Hepatic stellate cell (primary cell): ENCODE data around the gene RNF182.
"Not testable (repeated sequence)": the region's sequence is repeated elsewhere in the genome, so short reads cannot be mapped to it uniquely, and the experiment has no call there.

Experiments used
- DNase-seq: peaks from one replicate; pipeline ENCODE4 v3.0.0; 2011; ENCODE audit warnings: low spot score

Gene RNF182, protein sequence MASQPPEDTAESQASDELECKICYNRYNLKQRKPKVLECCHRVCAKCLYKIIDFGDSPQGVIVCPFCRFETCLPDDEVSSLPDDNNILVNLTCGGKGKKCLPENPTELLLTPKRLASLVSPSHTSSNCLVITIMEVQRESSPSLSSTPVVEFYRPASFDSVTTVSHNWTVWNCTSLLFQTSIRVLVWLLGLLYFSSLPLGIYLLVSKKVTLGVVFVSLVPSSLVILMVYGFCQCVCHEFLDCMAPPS

DNA sequence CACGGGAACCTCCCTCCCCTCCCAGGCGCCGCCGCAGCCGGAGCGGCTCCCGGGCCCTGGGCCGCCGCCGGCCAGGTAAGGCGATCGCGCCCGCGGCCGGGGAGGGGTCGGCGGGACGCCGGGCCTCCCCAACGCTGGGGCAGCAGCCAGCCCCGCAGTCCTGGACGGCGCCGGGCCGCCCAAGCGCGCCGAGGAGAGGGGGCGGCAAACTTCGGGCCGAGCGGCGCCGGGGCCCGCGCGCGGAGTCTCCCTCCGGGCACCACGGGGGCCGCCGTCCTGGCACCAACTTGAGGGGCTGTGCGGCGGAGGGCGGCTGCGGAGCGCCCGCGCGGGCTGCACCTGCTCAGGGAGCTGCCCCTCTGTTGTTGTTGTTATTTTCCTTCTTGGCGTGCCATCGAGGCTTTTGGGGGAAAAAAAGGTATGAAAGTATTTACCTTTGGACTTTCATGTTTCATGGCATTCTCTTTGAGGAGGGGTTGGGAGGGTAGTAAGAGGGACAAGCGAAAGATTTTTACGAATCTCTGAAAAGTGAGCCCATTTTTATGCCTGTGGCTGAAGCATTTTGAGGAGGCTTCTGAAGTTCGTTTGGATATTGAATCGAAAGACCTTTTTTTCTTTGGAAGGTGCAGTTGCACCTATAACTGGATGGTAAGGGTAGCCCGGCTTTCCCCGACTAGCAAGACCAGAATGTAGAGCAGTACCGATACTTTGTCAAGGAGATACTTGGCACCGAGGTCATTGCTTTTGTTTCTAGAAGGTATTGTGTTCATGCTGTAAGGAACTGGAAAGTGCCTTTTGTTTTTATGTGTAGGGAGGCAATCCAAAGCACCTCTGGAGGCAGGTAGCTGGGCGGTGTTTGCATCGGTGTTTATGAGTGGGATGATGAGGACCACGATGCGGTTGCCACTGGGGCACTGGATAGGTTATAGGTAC, at the start of gene RNF182:
RNF182 (plus strand) TSS at position 4 of the 933 bp plus-strand sequence. CDS start 52,168 bp downstream, outside the sequence.
- DNase-seq, result peak; percentile 51

DNA sequence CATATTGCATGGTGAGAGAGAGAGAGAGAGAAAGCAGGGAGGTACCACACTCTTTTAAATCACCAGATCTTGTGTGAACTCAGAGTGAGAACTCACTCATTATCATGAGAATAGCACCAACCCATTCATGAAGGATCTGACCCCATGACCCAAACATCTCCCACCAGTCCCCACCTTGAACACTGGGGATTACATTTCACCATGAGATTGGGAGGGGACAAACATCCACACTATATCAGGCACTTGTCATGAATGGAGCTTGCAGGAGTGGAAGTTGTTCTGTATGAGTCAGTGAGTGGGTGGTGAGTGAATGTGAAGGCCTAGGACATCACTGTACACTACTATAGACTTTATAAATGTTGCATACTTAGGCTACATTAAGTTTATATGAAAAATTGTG, 47.7 kb upstream of the RNF182 start:
- DNase-seq, result no peak

DNA sequence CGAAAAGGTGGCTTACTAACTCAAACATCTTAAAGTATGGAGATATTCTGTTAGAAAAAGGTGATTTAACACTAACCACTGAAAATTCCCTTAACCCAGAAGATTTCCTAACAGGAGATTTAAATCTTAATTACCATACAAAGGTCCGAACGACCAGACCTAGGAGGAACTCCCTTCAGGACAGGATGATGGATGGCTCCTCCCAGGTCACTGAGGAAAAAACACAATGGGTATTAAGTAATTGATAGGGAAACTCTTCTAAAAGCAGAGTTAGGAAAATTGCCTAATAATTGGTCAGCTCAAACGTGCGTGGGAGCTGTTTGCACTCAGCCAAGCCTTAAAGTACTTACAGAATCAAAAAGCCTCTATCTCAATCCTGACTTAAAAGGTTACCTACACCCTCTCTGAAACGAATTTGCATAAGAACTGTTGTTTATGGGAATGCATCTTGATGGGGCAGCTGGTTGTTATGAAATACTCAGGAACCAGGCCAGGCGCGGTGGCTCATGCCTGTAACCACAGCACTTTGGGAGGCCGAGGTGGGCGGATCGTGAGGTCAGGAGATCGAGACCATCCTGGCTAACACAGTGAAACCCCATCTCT, 44.6 kb upstream of the RNF182 start:
- DNase-seq, result not testable (repeated sequence)

DNA sequence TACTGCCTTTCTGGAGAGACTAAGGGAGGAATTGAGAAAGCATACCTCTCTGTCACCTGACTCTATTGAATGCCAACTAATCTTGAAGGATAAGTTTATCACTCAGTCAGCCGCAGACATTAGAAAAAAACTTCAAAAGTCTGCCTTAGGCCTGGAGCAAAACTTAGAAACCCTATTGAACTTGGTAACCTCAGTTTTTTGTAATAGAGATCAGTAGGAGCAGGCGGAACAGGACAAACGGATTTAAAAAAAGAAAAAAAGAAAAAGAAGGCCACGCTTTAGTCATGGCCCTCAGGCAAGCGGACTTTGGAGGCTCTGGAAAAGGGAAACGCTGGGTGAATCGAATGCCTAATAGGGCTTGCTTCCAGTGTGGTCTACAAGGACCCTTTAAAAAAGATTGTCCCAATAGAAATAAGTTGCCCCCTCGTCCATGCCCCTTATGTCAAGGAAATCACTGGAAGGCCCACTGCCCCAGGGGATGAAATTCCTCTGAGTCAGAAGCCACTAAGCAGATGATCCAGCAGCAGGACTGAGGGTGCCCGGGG, 43.1 kb upstream of the RNF182 start:
- no peak for DNase-seq

DNA sequence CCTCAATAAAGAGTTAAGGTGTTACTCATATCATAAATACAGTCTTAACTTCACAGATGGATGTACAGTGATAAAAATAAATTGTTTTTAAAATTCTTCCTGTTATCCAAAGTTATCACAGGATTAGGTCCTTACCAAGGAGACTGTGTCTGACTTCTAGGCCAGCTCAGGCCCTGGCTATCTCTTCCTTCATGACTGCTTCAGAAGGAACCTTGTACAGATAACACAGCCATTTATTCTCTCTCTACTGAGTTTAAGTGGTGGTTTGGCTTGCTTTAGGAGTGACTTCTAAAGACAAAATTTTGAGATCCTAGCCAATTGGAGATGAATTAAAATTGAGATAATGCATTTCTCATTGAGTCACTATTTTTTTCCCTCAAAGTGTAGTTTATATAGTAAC, 40.8 kb upstream of the RNF182 start:
- no peak for DNase-seq

DNA sequence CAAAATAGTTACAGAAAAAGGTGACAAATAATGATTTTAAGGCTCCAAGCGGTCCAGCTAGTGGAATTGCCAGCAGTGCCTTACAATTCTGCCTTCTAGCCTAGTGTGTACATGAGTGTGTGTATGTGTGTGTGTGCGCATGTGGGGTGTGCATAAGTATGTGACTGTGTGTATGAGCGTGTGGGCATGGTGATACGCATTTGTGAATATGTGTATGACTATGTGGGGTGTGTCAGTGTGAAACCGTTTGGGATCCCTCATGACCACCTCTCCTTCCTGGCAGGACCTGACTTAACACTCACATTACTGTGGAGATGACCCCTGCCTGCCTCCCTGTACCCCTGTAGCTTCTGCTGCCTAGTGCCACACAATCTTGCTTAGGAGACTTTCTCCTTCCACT, 40.4 kb upstream of the RNF182 start:
- no peak for DNase-seq

DNA sequence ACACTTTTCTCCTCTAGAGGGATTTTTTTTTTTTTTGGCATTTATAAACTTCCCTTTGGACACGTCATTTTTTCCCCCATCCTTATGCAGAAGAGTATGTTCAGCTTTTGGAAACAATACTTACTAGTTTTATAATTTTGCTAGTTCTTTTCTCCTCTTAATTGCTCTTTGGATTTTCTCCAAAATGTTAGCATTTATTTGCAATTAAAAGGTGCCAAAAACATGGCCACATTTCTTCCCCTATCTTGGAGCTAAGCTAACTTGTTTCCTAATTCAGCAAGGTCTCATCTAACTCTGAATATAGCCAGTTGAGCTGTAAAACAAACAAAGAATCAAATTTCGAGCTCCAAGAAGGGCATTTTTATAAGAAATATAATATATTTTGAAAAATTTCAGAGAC, 39.2 kb upstream of the RNF182 start:
- DNase-seq, result no peak

DNA sequence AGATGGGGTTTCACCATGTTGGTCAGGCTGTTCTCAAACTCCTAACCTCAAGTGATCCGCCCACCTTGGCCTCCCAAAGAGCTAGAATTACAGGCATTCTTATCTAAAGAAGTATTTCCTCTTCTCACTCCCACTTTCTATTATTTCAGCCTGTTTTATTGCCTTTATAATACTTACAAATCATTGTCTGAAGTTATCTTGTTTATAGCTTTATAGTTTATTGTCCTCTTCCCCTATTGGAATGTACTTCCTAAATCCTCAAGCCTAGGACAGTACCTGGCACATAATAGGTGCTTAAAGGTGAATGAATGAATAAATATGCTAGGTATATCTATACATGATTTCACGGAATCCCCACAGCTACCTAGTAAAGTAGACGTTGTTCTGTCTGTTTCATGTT, 37.8 kb upstream of the RNF182 start:
- no peak for DNase-seq

DNA sequence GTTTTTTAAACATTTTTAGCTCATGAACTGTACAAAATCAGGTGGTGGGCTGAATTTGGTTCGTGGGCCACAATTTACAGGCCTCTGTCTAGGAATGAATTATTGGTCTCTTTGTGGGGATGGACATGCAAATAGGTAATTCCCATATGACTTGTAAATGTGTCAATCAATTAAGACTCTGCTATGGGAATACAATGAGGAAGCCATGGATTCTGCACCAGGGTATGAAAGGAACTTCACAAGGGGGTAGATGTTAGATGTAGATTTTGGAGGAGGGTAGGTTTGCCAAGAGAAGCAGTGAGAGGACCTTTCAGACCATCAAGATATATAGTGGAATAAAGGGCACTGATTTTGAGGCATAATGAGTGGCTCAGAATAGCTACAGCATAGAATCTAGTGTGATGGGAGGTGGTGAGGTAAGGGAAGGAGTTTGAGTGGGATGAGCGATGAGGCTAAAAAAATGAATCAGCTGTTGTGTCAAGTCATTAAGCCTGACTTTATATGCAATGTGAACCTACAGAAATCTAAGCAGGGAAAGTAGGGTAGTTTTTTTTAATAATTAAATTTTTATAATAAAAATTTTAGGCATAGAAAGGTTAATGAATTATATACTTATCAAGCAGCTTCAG, 32.6 kb upstream of the RNF182 start:
- no peak for DNase-seq

DNA sequence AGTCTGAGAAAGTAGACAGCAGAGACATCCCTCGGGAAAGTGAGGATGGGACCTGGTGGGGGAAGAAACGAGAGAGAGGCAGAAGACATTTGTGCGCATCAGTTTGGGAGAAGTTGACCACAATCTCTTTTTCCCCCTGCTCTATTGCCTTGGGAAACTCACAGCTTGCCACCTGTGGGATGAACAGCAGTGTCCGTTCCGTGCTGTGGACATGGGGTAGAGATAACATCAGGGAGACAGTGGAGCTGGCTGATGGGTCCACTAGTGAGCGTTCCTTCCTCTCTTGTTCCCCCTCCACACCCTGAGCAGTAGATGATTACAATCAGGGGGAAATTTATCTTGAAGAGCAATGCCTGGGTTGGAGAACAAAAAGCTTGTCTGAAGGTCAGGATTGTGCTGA, 21.8 kb upstream of the RNF182 start:
- no peak for DNase-seq

DNA sequence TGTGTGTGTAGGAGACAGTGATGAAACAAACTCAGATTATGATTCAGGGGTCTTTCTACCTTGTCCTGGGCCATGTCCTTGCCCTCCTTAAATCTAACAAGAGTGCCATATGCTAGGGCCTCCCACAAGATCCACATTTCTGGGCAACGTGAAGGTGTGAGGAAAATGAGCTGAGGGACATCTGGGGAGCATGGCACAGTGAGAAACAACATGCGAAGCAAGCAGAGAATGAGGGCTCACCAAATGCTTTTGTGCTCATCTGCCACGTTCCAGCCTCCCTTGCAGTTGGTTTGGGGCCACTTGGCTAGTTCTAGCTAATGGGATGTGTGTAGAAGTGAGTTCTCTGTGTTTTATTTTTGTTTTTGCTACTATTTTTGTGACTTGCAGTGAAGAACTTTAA, 21.4 kb upstream of the RNF182 start:
- DNase-seq, result no peak

DNA sequence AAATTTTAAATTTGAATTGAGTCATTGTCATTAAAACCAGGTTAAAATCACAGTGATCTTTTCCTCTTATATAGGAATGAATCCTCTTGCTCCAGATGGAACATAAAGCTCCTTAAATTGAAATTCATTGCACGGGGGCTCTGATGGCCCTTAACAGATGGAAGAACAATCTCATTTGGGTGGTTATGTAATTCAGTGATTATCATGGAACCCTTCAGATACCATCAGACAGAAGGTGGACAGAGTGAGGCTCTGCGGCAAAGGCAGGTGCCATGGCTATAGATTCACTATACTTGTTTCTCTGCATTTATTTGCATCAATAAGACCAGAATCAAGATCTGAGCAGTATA, 17.8 kb upstream of the RNF182 start:
- no peak for DNase-seq

DNA sequence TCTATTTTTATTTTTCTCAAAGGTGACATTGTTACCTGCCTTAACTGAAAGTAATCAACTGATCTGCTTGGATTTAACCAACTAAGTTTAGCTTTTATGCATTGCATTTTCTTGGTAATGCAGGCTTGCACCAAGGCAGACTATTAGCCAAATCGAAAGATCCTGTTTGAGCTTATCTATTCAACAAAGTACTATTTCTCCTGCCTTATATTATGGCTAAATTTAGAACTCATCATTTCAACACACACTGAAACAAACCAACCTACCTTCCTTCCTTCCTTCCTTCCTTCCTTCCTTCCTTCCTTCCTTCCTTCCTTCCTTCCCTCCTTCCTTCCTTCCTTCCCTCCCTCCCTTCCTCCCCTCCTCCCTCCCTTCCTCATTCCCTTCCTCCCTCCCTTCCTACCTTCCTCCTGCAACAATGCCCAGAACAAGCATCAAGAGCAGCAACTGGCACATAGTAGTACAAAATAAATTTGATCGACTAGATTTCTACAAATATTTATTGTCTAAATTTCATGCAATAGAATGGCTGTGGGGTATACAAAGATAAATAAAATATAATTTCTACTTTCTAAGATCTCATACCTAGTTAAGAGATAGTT, 17.0 kb upstream of the RNF182 start:
- DNase-seq, result no peak

DNA sequence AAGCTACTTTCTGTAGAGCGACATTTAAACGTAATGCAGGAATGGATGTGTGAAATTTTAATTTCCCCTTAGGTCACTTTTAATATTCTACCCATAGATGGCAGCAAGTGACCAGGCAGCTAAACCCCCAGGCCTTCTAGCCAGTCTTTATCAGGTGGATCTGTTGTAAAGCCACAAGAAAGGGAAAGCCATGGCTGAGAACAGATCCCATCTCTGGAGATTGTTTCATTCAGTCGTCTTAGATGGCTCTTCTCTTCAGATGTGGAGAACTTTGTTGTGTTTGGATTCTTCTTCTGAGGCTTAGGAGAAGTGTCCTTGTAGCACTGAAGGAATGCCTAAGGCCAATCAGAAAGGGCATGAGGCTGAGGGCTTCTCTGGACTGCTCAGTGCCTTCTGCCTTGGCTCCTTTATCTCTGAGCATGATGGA, 15.8 kb upstream of the RNF182 start:
- DNase-seq, result peak; percentile 44

DNA sequence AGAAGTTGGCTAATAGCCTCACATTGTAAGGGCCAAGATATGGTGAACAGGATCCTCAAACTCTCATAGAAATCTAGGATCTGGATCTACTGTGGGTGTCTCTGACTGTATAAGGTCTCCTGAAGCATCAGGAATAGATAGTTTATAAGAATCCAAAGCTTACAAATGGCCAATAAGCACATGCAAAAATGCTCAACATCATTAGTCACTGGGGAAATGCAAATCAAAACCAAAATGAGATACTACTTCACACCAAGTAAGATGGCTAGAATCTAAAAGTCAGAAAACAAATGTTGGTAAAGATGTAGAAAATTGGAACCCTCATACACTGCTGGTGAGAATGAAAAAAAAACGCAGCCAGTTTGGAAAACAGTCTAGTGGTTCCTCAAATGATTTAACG, 14.3 kb upstream of the RNF182 start:
- DNase-seq, result no peak

DNA sequence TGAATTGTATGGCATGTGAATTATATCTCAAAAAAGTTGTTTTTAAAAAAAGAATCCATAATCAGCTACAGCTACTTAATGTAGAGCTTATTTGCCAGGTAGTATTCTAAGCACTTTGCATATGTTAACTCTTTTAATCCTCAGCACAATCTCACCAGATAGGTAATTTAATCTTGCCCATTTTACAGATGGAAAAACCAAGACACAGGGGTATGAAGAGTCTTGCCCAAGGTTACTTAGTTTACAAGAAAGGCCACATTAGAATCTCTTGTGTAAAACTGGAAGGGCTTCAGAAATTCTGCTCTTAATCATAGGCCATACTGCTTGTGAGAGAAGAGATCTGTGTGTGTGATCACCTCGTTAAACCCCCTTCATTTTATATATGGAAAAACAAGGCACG, 13.4 kb upstream of the RNF182 start:
- DNase-seq, result no peak

DNA sequence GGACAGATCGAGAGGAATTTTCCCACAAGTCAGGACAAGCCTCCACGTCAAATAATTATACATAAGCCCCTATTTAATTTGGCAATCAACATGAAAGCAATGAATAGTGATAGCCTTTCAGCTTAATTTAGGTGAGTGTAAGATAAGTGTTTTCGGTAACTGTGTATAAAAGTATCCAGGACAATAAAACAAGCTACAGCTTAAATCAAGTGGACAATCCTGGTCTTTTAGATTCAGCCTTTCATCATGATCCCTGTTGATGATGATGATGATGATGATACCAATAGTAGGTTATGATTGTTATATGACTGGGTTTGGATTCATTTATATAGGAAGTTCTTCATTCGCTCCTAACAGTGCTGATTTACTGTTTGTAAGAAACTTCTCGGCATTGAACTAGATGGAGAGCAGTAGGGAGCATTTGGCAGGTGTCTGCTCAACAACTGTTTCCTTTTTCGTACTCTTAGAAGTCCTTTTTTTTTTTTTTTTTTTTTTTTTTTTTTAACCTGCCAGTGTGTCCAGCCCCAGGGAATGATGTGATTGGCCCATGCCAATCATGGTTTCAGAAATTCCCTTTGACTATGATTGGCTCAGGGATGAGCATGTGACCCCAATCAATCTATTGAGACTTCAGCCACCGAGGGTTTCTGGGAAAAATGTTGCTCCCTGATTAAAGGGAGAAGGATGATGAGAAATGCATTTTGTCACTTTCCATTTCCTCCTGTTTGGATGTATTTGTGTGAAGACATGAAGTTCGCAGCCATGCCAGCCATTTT, 11.3 kb upstream of the RNF182 start:
- DNase-seq, result no peak

DNA sequence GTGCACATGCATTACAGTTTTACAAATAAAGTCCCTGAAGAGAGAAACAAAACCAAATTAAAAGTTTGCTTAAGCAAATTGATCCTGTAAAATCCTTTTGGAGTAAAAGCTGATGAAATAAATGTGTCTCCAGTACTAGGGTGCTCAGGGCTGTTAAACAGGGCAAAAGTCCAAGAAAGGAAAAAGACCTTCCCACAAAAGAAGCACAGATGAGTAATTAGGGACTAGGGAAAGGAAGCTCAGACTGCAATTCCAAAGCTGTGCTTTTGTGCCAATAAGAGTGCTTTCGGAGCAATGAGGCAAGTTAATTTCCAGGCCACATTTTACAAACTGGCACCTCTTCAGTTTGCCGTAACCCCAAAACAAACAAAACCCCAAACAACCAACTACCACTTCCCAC, 10.4 kb upstream of the RNF182 start:
- DNase-seq, result no peak

DNA sequence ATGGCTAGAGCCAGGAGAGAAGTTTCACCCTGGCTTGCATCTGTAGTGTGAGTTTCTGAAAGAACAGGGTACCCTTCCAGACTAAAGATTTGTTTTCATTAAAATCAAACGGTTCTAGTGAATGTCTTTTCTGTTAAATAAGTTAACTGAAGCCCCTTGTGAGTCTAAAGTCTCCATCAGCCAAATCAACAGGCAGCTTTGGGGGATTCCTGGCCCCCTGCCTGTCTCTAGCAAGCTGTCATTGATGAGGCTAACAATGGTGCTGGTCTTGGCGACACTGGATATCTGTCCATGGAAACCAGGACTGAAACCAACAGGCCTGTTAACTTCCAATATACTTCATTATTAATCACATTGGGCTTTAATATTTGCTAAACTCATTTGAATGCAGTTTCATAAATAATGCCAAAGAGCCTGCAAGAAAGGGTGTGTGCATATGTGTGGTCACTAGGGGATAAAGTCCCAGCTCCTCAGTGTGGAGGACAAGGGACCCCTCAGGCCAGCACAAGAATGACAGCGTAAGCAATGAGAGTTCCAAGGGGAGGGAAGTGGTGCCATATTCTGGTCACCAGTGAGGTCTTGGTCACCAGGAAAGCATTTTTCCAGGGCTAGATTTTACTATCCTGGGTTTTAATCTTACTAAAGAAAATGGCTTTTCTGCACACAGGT, 9.1 kb upstream of the RNF182 start:
- DNase-seq, result no peak

DNA sequence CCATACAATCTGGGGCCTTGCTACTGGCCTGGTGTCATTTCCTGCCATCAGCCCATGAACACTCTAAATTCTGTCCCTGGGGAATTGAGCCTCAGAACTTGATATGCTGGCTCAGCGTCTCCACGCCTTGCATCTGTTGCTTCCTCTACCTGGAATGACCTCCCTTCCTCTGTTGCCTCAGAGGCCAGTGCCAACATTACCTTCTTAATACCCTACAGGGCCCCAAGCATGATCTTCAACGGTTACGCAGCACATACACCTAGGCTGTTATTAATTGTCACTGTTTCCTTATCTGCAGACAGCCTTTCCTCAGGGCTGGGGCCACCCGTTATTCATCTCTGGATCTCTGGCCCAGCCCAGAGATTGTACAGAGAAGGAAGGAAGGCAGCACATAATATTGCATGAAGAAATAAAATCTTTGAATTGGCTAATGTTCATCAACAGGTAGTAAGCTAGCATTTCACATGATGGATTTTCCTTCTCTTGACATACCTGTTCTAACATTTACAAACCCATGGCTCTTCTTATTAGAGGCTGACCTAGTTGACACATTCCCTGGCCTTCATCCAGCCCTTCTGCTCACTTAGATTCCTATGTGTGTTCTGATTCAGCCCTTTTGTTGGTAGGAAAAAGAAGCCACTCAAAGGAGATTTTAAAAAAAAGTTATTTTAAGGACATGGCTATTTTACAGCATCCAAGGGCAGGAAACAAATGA, 8.4 kb upstream of the RNF182 start:
- DNase-seq, result no peak
